HEK293 (cell line): ENCODE measurements around the gene GNB1L.

Experiments
- CTCF ChIA-PET: fragments of 350-600 bp; formaldehyde crosslinking; extraction: SDS; loops from one replicate; lab custom pipeline; 2021; ENCODE audit warnings: antibody characterized with exemption; lab: Yijun Ruan, JAX
- POLR2A ChIA-PET: fragments of 300-600 bp; formaldehyde crosslinking; extraction: SDS; loops from one replicate; lab custom pipeline; 2020; ENCODE audit warnings: antibody characterized with exemption, inconsistent platforms; lab: Yijun Ruan, JAX
- H3K27ac ChIP-seq: fragments of 200-500 bp; sonication (Bioruptor generic); 2 replicates; pipeline ENCODE4 v1.5.1; 2014; ENCODE audit warnings: low read depth, low read length, control low read depth, inconsistent platforms; ENCODE audit errors: extremely low read depth
- H3K36me3 ChIP-seq, 2 experiments: fragments of 200-500 bp in 1 of 2; sonication (Bioruptor generic) in 1 of 2; 1 replicate in 1 of 2; 2 replicates in 1 of 2; pipeline ENCODE4 v1.5.1; 2014 to 2017; ENCODE audit warnings: inconsistent platforms in 2 of 2, low read length in 2 of 2; ENCODE audit not compliant: control insufficient read depth in 2 of 2, insufficient read depth in 1 of 2
- H3K4me1 ChIP-seq: fragments of 200-500 bp; sonication (Bioruptor generic); 2 replicates; pipeline ENCODE4 v1.5.1; 2014; ENCODE audit warnings: mild to moderate bottlenecking, low read length, inconsistent platforms; ENCODE audit not compliant: control insufficient read depth, insufficient read depth
- H3K4me3 ChIP-seq: 2 replicates; pipeline ENCODE4 v1.5.1; 2011; ENCODE audit warnings: low read depth, mild to moderate bottlenecking, control low read depth, low read length, moderate library complexity
- H3K9me3 ChIP-seq: fragments of 200-500 bp; sonication (Bioruptor generic); 2 replicates; pipeline ENCODE4 v1.5.1; 2014; ENCODE audit warnings: low read depth, low read length, inconsistent platforms; ENCODE audit not compliant: control insufficient read depth, insufficient read depth
- KLF8 ChIP-seq: fragments of 450-650 bp; formaldehyde crosslinking; IDR thresholded peaks from 2 replicates; pipeline ENCODE4 v1.5.1; 2016; ENCODE audit warnings: missing biosample characterization, missing genetic modification characterization
- MEIS1 ChIP-seq: sonication (generic); formaldehyde crosslinking; IDR thresholded peaks from 2 replicates; pipeline ENCODE4 v1.8.1; 2022; ENCODE audit warnings: missing genetic modification reagents, mild to moderate bottlenecking, borderline replicate concordance
- TCF7L2 ChIP-seq: IDR thresholded peaks from 2 replicates; pipeline ENCODE4 v1.6.1; 2011; ENCODE audit warnings: low read depth, mild to moderate bottlenecking, inconsistent platforms, low read length, moderate library complexity, borderline replicate concordance
- ZBTB20 ChIP-seq: fragments of 450-650 bp; formaldehyde crosslinking; IDR thresholded peaks from 2 replicates; pipeline ENCODE4 v1.5.1; 2016; ENCODE audit warnings: missing biosample characterization, missing genetic modification characterization
- ZBTB48 ChIP-seq: fragments of 450-650 bp; formaldehyde crosslinking; IDR thresholded peaks from 2 replicates; pipeline ENCODE4 v1.5.1; 2016; ENCODE audit warnings: missing biosample characterization, missing genetic modification characterization
- ZFP3 ChIP-seq: fragments of 450-650 bp; formaldehyde crosslinking; IDR thresholded peaks from 2 replicates; pipeline ENCODE4 v1.5.1; 2016; ENCODE audit warnings: low read depth, missing biosample characterization, missing genetic modification characterization
- ZNF10 ChIP-seq: fragments of 450-650 bp; formaldehyde crosslinking; IDR thresholded peaks from 2 replicates; pipeline ENCODE4 v1.5.1; 2017; ENCODE audit warnings: missing biosample characterization, missing genetic modification characterization
- ZNF114 ChIP-seq: fragments of 450-650 bp; formaldehyde crosslinking; IDR thresholded peaks from 2 replicates; pipeline ENCODE4 v1.5.0; 2017; ENCODE audit warnings: missing biosample characterization, missing genetic modification characterization
- ZNF174 ChIP-seq: fragments of 450-650 bp; formaldehyde crosslinking; IDR thresholded peaks from 2 replicates; pipeline ENCODE4 v1.5.0; 2017; ENCODE audit warnings: missing biosample characterization, mild to moderate bottlenecking, missing genetic modification characterization
- ZNF266 ChIP-seq: fragments of 450-650 bp; formaldehyde crosslinking; IDR thresholded peaks from 2 replicates; pipeline ENCODE4 v1.5.1; 2016; ENCODE audit warnings: missing biosample characterization, missing genetic modification characterization, low read depth
- ZNF548 ChIP-seq: fragments of 450-650 bp; formaldehyde crosslinking; IDR thresholded peaks from 2 replicates; pipeline ENCODE4 v1.5.1; 2016; ENCODE audit warnings: missing biosample characterization, missing genetic modification characterization
- ZNF585B ChIP-seq: fragments of 450-650 bp; formaldehyde crosslinking; IDR thresholded peaks from 2 replicates; pipeline ENCODE4 v1.5.1; 2016; ENCODE audit warnings: missing biosample characterization, missing genetic modification characterization
- ZNF629 ChIP-seq: fragments of 450-650 bp; formaldehyde crosslinking; IDR thresholded peaks from 2 replicates; pipeline ENCODE4 v1.5.1; 2017; ENCODE audit warnings: missing biosample characterization, missing genetic modification characterization
- ZNF664 ChIP-seq: fragments of 450-650 bp; formaldehyde crosslinking; IDR thresholded peaks from 2 replicates; pipeline ENCODE4 v1.5.1; 2016; ENCODE audit warnings: missing biosample characterization, missing genetic modification characterization
- TF ChIP-seq, protein P1 (sequence below): fragments of 450-650 bp; formaldehyde crosslinking; IDR thresholded peaks from 2 replicates; pipeline ENCODE4 v1.5.1; 2017; ENCODE audit warnings: missing biosample characterization, missing genetic modification characterization
- TF ChIP-seq, protein P2 (sequence below): fragments of 450-650 bp; formaldehyde crosslinking; IDR thresholded peaks from 2 replicates; pipeline ENCODE4 v1.5.1; 2016; ENCODE audit warnings: missing biosample characterization, missing genetic modification characterization
- TF ChIP-seq, protein P3 (sequence below): fragments of 450-650 bp; formaldehyde crosslinking; IDR thresholded peaks from 2 replicates; pipeline ENCODE4 v1.5.1; 2016; ENCODE audit warnings: missing biosample characterization, missing genetic modification characterization
- TF ChIP-seq, protein P4 (sequence below): fragments of 450-650 bp; formaldehyde crosslinking; IDR thresholded peaks from 2 replicates; pipeline ENCODE4 v1.5.1; 2016; ENCODE audit warnings: missing biosample characterization, missing genetic modification characterization

GNB1L gene

DNA sequence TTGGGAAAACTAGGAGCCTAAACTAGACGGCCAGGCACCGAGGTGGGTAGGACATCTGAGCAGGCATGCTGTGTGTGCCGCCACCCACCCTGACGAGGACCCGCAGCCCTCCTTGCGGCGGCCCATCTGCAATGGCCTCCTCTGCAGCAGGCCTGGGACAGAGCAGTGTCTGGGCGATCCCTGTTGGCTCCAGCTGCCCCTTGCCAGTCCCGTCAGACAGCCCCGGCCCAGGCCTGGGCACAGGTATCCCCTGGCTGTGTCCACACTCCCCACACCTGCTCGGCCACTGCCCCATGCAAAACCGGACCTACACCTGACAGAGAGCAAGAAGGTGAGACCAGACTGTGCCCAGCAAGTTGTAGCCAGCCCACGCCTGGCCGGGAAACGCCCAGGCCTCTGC is 38.7 kb upstream of the GNB1L start:
- ChIA-PET CTCF (interaction anchor here (0.7 to 1.8 kb wide), 2 partner anchors 163 to 186 kb away, joined by 3 to 8 read pairs; no protein-coding TSS in a partner anchor), POLR2A (no interaction called here)
- TF ChIP-seq ZNF664 (no peak), MEIS1 (CRISPR knock-in tag) (no peak), ZNF174 (tag by site-specific recombination) (no peak), ZBTB20 (no peak), ZBTB48 (tag by site-specific recombination) (no peak), ZNF548 (no peak), ZNF114 (tag by site-specific recombination) (no peak), KLF8 (tag by site-specific recombination) (no peak), TCF7L2 (no peak), ZNF585B (no peak), ZNF10 (tag by site-specific recombination) (no peak), ZNF266 (tag by site-specific recombination) (no peak), ZFP3 (no peak), ZNF629 (tag by site-specific recombination) (no peak)
- TF ChIP-seq, protein P1, sequence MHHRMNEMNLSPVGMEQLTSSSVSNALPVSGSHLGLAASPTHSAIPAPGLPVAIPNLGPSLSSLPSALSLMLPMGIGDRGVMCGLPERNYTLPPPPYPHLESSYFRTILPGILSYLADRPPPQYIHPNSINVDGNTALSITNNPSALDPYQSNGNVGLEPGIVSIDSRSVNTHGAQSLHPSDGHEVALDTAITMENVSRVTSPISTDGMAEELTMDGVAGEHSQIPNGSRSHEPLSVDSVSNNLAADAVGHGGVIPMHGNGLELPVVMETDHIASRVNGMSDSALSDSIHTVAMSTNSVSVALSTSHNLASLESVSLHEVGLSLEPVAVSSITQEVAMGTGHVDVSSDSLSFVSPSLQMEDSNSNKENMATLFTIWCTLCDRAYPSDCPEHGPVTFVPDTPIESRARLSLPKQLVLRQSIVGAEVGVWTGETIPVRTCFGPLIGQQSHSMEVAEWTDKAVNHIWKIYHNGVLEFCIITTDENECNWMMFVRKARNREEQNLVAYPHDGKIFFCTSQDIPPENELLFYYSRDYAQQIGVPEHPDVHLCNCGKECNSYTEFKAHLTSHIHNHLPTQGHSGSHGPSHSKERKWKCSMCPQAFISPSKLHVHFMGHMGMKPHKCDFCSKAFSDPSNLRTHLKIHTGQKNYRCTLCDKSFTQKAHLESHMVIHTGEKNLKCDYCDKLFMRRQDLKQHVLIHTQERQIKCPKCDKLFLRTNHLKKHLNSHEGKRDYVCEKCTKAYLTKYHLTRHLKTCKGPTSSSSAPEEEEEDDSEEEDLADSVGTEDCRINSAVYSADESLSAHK (tag by site-specific recombination): no peak
- TF ChIP-seq, protein P2, sequence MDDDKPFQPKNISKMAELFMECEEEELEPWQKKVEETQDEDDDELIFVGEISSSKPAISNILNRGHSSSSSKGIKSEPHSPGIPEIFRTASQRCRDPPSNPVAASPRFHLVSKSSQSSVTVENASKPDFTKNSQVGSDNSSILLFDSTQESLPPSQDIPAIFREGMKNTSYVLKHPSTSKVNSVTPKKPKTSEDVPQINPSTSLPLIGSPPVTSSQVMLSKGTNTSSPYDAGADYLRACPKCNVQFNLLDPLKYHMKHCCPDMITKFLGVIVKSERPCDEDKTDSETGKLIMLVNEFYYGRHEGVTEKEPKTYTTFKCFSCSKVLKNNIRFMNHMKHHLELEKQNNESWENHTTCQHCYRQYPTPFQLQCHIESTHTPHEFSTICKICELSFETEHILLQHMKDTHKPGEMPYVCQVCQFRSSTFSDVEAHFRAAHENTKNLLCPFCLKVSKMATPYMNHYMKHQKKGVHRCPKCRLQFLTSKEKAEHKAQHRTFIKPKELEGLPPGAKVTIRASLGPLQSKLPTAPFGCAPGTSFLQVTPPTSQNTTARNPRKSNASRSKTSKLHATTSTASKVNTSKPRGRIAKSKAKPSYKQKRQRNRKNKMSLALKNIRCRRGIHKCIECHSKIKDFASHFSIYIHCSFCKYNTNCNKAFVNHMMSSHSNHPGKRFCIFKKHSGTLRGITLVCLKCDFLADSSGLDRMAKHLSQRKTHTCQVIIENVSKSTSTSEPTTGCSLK (tag by site-specific recombination): no peak
- TF ChIP-seq, protein P3, sequence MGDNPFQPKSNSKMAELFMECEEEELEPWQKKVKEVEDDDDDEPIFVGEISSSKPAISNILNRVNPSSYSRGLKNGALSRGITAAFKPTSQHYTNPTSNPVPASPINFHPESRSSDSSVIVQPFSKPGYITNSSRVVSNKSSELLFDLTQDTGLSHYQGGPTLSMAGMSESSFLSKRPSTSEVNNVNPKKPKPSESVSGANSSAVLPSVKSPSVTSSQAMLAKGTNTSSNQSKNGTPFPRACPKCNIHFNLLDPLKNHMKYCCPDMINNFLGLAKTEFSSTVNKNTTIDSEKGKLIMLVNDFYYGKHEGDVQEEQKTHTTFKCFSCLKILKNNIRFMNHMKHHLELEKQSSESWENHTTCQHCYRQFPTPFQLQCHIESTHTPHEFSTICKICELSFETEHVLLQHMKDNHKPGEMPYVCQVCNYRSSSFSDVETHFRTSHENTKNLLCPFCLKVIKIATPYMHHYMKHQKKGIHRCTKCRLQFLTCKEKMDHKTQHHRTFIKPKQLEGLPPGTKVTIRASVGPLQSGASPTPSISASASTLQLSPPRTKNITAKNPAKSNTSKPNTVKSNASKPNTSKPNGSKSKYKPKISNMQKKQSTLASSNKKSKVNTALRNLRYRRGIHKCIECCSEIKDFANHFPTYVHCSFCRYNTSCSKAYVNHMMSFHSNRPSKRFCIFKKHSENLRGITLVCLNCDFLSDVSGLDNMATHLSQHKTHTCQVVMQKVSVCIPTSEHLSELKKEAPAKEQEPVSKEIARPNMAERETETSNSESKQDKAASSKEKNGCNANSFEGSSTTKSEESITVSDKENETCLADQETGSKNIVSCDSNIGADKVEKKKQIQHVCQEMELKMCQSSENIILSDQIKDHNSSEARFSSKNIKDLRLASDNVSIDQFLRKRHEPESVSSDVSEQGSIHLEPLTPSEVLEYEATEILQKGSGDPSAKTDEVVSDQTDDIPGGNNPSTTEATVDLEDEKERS: no peak
- TF ChIP-seq, protein P4, sequence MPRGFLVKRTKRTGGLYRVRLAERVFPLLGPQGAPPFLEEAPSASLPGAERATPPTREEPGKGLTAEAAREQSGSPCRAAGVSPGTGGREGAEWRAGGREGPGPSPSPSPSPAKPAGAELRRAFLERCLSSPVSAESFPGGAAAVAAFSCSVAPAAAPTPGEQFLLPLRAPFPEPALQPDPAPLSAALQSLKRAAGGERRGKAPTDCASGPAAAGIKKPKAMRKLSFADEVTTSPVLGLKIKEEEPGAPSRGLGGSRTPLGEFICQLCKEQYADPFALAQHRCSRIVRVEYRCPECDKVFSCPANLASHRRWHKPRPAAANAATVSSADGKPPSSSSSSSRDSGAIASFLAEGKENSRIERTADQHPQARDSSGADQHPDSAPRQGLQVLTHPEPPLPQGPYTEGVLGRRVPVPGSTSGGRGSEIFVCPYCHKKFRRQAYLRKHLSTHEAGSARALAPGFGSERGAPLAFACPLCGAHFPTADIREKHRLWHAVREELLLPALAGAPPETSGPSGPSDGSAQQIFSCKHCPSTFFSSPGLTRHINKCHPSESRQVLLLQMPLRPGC: no peak
- Histone ChIP-seq H3K4me1 (peaks cover 7% of the 10 kb centered on the region), H3K27ac (no peak overlapping the region), H3K4me3 (no peak overlapping the region), H3K36me3 (peaks cover 0 to 28% of the 10 kb centered on the region in 2 experiments; a peak in 1 of 3 replicates), H3K9me3 (no peaks in the 10 kb centered on the region)
